Measurements from ENCODE around the gene CCDC12.

CCDC12 gene

DNA sequence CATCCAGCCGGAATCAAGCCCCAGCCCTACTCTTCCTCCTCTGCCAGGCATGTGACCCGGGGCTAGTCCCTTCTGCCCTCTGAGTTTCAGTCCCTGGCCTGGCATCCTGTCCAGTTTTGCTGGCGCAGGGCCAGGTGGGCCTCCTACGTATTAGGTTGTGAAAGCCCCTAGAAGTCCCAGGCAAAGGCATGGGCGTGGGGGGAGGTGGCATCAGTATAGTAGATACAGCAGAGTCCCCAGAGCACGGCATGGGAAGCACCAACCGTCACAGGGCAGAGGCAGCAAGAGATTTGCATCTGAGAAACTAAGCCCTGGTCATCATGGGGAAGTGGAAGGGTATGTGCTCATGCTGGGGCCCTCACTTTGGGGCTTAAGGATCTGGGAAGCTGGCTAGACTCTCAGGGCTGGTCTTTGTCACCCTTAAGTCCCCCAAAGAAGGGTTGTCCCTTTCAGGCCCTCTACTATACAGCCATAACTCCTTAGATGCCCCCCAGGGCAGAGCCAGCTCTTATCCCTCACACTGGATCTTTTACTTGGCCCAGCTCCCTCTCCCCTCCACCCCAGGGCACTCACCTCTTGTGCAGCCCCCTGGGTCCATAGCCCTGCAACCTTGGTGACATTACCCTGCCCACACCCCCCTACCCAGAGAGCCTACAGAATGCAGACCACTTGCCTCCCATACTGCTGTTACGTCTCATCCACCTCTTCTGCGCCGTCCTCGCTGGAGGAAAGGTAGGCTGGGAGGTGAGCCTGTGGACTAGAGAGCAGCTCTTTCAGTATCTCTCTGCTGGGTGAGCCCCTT, 14.2 kb upstream of the CCDC12 start:
- H3K27me3 ChIP-seq (ENCODE audit: insufficient read depth, poor library complexity, severe bottlenecking), result no peaks in the 10 kb centered on the region
- peak overlapping the region; percentile 88 for H3K27ac ChIP-seq (replicated peaks)
- DNase-seq (ENCODE audit: low read depth in 1 of 2, low spot score in 1 of 2), result peak; percentile 58 to 75
- TF ChIP-seq SPI1 (IDR thresholded peaks at IDR 0.05; ENCODE audit: borderline replicate concordance, low read depth) (peak; percentile 70; the same call in 1 of the 2 replicates), POLR2AphosphoS5 (IDR thresholded peaks at IDR 0.05; ENCODE audit: low read depth) (no peak), REST (IDR thresholded peaks at IDR 0.05; ENCODE audit: insufficient replicate concordance, low read depth) (no peak)
- no peak overlapping the region for H3K4me3 ChIP-seq (replicated peaks; ENCODE audit: insufficient read depth, low read length)

- DNase-seq (ENCODE audit: low read depth in 1 of 2, low spot score in 1 of 2), result peak; percentile 43 to 57
- no peak overlapping the region for H3K4me3 ChIP-seq (replicated peaks; ENCODE audit: insufficient read depth, low read length)
- H3K27ac ChIP-seq (replicated peaks), result peak overlapping the region; percentile 88
- TF ChIP-seq REST (IDR thresholded peaks at IDR 0.05; ENCODE audit: insufficient replicate concordance, low read depth) (no peak), POLR2AphosphoS5 (IDR thresholded peaks at IDR 0.05; ENCODE audit: low read depth) (0 out of 2 replicates have a peak, but pooled peaks have one; percentile 9)
- H3K27me3 ChIP-seq (ENCODE audit: insufficient read depth, poor library complexity, severe bottlenecking), result no peaks in the 10 kb centered on the region
Observed at GRCh38 chr3:46989146-46989810, 12.7 kb upstream of the CCDC12 start.

DNA sequence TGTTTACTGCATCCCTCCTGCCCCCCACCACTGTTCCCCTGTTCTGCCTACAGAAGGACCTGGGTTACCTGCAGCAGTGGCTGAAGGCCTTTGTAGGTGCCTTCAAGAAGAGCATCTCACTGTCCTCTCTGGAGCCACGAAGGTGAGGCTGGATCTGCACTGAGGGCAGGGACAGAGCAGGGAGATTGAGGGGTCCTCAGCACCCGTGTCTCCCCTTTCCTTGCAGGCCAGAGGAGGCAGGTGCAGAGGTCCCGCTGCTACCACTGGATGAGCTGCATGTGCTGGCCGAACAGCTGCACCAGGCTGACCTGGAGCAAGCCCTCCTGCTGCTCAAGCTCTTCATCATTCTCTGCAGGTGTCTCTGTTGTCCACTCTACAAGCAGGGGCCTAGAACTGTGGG, 12.1 kb upstream of the CCDC12 start:
- no peak overlapping the region for H3K4me3 ChIP-seq (replicated peaks; ENCODE audit: insufficient read depth, low read length)
- TF ChIP-seq, protein P1, sequence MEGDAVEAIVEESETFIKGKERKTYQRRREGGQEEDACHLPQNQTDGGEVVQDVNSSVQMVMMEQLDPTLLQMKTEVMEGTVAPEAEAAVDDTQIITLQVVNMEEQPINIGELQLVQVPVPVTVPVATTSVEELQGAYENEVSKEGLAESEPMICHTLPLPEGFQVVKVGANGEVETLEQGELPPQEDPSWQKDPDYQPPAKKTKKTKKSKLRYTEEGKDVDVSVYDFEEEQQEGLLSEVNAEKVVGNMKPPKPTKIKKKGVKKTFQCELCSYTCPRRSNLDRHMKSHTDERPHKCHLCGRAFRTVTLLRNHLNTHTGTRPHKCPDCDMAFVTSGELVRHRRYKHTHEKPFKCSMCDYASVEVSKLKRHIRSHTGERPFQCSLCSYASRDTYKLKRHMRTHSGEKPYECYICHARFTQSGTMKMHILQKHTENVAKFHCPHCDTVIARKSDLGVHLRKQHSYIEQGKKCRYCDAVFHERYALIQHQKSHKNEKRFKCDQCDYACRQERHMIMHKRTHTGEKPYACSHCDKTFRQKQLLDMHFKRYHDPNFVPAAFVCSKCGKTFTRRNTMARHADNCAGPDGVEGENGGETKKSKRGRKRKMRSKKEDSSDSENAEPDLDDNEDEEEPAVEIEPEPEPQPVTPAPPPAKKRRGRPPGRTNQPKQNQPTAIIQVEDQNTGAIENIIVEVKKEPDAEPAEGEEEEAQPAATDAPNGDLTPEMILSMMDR (IDR thresholded peaks at IDR 0.05; ENCODE audit: insufficient read depth, low read length), result no peak
- TF ChIP-seq SPI1 (IDR thresholded peaks at IDR 0.05; ENCODE audit: borderline replicate concordance, low read depth) (no peak), REST (IDR thresholded peaks at IDR 0.05; ENCODE audit: insufficient replicate concordance, low read depth) (no peak), POLR2AphosphoS5 (IDR thresholded peaks at IDR 0.05; ENCODE audit: low read depth) (no peak), GABPA (IDR thresholded peaks at IDR 0.05; ENCODE audit: low read depth) (no peak)
- H3K27ac ChIP-seq (replicated peaks), result peak overlapping the region; percentile 88
- no peaks in the 10 kb centered on the region for H3K27me3 ChIP-seq (ENCODE audit: insufficient read depth, poor library complexity, severe bottlenecking)
- DNase-seq (ENCODE audit: low read depth in 1 of 2, low spot score in 1 of 2), result no peak

Measured in HL-60 (cell line).